ENCODE measurements around the gene BCL6.

BCL6 gene

DNA sequence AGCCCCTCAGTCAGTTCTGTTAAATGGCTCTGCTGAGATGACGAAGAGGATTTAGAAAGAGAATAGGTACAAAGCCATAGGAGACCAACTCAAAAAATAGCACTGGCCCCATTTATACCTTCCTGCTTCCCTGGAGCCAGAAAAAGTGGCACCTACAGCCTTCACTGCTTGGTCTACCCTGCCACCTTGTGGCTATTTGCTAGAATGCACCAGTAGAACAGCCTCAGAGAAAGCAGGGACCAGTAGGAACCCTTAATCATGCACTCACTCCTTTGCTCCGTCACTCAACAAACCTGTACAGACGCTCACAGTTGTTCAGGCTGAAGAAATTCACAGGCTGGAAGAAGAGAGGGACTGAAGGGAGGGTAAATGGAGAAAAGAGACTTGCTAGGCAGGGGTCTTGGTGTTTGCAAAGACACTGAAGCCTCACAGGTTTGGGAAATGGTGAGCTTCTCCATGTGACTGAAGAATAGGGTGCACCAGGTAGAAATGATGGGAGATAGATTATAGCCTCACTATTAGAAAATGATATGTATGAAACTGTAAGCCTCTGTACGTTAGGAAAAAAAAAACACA, 30.8 kb downstream of the BCL6 start:
- ATAC-seq, result peak; percentile 92
- TF ChIP-seq ZNF70 (CRISPR knock-in tag; IDR thresholded peaks at IDR 0.05) (no peak), ZFP30 (CRISPR knock-in tag; IDR thresholded peaks at IDR 0.05) (no peak), ZNF8 (CRISPR knock-in tag; IDR thresholded peaks at IDR 0.05) (no peak), ISL1 (CRISPR knock-in tag; IDR thresholded peaks at IDR 0.05) (no peak), RARB (CRISPR knock-in tag; IDR thresholded peaks at IDR 0.05) (no peak)
- TF ChIP-seq, protein P1, sequence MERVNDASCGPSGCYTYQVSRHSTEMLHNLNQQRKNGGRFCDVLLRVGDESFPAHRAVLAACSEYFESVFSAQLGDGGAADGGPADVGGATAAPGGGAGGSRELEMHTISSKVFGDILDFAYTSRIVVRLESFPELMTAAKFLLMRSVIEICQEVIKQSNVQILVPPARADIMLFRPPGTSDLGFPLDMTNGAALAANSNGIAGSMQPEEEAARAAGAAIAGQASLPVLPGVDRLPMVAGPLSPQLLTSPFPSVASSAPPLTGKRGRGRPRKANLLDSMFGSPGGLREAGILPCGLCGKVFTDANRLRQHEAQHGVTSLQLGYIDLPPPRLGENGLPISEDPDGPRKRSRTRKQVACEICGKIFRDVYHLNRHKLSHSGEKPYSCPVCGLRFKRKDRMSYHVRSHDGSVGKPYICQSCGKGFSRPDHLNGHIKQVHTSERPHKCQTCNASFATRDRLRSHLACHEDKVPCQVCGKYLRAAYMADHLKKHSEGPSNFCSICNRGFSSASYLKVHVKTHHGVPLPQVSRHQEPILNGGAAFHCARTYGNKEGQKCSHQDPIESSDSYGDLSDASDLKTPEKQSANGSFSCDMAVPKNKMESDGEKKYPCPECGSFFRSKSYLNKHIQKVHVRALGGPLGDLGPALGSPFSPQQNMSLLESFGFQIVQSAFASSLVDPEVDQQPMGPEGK (CRISPR knock-in tag; IDR thresholded peaks at IDR 0.05; ENCODE audit: borderline replicate concordance), result no peak

DNA sequence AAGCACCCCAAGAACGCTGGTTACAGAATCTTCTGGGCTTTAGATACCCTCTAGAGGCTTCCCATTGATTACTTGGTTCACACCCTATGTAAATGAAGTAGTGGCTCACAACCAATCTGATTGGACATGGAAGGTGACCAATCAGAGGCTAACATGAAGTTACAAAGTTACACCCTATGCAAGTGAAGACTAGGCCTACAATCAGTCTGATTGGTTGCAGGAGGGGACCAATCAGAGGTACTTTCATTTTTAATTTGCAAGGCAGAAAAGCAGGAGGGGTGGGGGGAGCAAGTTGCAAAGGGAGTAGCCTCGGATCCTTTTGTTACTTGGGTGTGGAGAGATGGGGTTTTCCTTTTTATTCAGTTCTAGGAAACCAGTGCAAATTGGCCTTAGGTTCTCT, 31.8 kb downstream of the BCL6 start:
- peak; percentile 68 for ATAC-seq
- no peak for TF ChIP-seq ZNF8 (CRISPR knock-in tag; IDR thresholded peaks at IDR 0.05)
- TF ChIP-seq PPARA (CRISPR knock-in tag; IDR thresholded peaks at IDR 0.05; ENCODE audit: borderline replicate concordance), result no peak
- no peak for TF ChIP-seq RARB (CRISPR knock-in tag; IDR thresholded peaks at IDR 0.05)
- TF ChIP-seq CSDC2 (CRISPR knock-in tag; IDR thresholded peaks at IDR 0.05), result no peak
- TF ChIP-seq ARNTL (CRISPR knock-in tag; IDR thresholded peaks at IDR 0.05; ENCODE audit: borderline replicate concordance, low read depth), result no peak

DNA sequence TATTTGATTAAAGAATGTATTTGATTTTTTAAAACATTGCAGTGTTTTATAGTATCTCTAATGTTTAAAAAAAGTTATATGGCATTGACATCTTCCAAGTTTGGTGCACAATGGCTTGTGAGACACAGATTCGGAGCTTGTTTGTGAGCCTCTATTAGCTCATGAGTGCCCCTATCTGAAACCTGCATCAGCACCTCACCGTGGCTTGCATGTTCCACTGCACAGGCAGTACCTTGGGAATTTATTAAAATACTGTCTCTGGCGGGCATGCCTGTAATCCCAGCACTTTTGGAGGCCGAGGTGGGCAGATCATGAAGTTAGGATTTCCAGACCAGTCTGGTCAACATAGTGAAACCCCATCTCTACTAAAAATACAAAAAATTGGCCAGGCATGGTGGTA, 36.1 kb downstream of the BCL6 start:
- TF ChIP-seq, protein P2, sequence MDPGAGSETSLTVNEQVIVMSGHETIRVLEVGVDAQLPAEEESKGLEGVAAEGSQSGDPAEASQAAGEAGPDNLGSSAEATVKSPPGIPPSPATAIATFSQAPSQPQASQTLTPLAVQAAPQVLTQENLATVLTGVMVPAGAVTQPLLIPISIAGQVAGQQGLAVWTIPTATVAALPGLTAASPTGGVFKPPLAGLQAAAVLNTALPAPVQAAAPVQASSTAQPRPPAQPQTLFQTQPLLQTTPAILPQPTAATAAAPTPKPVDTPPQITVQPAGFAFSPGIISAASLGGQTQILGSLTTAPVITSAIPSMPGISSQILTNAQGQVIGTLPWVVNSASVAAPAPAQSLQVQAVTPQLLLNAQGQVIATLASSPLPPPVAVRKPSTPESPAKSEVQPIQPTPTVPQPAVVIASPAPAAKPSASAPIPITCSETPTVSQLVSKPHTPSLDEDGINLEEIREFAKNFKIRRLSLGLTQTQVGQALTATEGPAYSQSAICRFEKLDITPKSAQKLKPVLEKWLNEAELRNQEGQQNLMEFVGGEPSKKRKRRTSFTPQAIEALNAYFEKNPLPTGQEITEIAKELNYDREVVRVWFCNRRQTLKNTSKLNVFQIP (CRISPR knock-in tag; IDR thresholded peaks at IDR 0.05; ENCODE audit: borderline replicate concordance, low read depth), result no peak
- TF ChIP-seq BACH2 (CRISPR knock-in tag; IDR thresholded peaks at IDR 0.05; ENCODE audit: borderline replicate concordance) (no peak), OSR1 (CRISPR knock-in tag; IDR thresholded peaks at IDR 0.05) (no peak), ARNTL (CRISPR knock-in tag; IDR thresholded peaks at IDR 0.05; ENCODE audit: borderline replicate concordance, low read depth) (no peak)
- ATAC-seq, result peak; percentile 81

DNA sequence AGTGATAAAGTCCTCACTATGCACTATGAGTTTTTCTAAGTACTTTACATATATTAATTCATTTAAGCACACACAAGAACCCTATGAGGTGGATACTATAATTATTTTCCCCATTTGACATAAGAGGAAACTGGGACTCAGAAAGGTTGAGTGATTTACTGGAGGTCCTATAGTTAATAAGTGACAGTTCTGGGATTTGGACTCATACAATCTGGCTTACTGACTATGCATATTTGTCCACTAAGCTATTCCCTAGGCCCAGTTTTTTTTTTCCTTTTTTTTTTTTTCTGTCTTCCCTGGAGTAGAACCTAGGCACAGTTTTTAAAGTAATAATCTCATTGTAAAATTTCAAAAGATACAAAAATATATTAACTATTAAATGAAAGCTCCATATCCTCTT, 36.6 kb downstream of the BCL6 start:
- TF ChIP-seq ZNF8 (CRISPR knock-in tag; IDR thresholded peaks at IDR 0.05) (no peak), ZNF70 (CRISPR knock-in tag; IDR thresholded peaks at IDR 0.05) (no peak)
- ATAC-seq, result no peak

DNA sequence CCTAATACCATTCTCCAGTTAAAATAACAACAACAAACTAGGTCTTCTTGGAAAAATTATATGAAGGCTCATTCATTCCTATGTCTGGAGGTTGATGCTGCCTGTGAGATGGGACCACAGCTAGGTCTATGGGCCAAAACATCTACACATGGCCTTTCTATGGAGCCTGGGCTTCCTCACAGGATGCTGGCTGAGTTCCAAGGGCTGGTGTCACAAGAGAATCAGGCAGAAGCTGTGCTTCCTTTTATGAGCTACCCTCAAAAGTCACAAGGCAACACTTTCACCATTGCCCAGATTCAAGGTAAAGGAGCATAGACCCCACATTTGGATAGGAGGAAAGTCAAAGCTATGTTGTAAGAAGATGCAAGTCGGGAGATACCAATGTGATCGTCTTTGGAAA, 38.3 kb downstream of the BCL6 start:
- no peak for ATAC-seq
- no peak for TF ChIP-seq ZNF8 (CRISPR knock-in tag; IDR thresholded peaks at IDR 0.05)
- TF ChIP-seq ZC3H10 (CRISPR knock-in tag; IDR thresholded peaks at IDR 0.05), result no peak

DNA sequence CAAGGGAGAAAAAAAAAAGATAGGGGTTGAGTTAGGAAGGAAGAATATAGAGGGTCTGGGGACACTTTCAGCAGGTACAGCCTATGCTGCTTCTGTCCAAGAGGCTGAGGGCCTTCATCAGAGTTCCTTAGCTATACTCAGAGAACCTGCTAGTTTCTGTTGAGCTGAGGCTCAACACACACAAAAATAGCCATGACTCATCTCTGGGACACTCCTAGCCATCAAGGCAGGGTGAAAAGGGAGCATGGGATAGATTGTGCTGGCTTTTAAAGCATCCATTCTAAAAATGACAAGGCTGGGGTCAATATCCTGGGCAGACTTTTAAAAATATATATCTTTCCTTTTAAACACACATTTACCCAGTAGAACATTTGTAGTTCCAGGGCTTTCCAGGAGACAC, 40.1 kb downstream of the BCL6 start:
- TF ChIP-seq GLIS3 (CRISPR knock-in tag; IDR thresholded peaks at IDR 0.05), result no peak
- no peak for TF ChIP-seq TOX (CRISPR knock-in tag; IDR thresholded peaks at IDR 0.05; ENCODE audit: borderline replicate concordance)
- TF ChIP-seq ZFP3 (CRISPR knock-in tag; IDR thresholded peaks at IDR 0.05), result no peak
- no peak for TF ChIP-seq SNAI2 (CRISPR knock-in tag; IDR thresholded peaks at IDR 0.05)
- TF ChIP-seq ESRRG (CRISPR knock-in tag; IDR thresholded peaks at IDR 0.05), result no peak
- TF ChIP-seq, protein P2 (CRISPR knock-in tag; IDR thresholded peaks at IDR 0.05; ENCODE audit: borderline replicate concordance, low read depth), result no peak
- no peak for TF ChIP-seq OSR1 (CRISPR knock-in tag; IDR thresholded peaks at IDR 0.05)
- TF ChIP-seq ISL1 (CRISPR knock-in tag; IDR thresholded peaks at IDR 0.05), result no peak
- TF ChIP-seq ZNF8 (CRISPR knock-in tag; IDR thresholded peaks at IDR 0.05), result no peak
- no peak for TF ChIP-seq CSDC2 (CRISPR knock-in tag; IDR thresholded peaks at IDR 0.05)
- no peak for TF ChIP-seq ARNTL (CRISPR knock-in tag; IDR thresholded peaks at IDR 0.05; ENCODE audit: borderline replicate concordance, low read depth)
- TF ChIP-seq, protein P3, sequence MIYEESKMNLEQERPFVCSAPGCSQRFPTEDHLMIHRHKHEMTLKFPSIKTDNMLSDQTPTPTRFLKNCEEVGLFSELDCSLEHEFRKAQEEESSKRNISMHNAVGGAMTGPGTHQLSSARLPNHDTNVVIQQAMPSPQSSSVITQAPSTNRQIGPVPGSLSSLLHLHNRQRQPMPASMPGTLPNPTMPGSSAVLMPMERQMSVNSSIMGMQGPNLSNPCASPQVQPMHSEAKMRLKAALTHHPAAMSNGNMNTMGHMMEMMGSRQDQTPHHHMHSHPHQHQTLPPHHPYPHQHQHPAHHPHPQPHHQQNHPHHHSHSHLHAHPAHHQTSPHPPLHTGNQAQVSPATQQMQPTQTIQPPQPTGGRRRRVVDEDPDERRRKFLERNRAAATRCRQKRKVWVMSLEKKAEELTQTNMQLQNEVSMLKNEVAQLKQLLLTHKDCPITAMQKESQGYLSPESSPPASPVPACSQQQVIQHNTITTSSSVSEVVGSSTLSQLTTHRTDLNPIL (CRISPR knock-in tag; IDR thresholded peaks at IDR 0.05; ENCODE audit: low read depth), result no peak
- TF ChIP-seq BACH2 (CRISPR knock-in tag; IDR thresholded peaks at IDR 0.05; ENCODE audit: borderline replicate concordance), result no peak
- TF ChIP-seq TCF4 (CRISPR knock-in tag; IDR thresholded peaks at IDR 0.05; ENCODE audit: borderline replicate concordance), result no peak
- no peak for TF ChIP-seq RARB (CRISPR knock-in tag; IDR thresholded peaks at IDR 0.05)
- TF ChIP-seq ZNF70 (CRISPR knock-in tag; IDR thresholded peaks at IDR 0.05), result no peak
- TF ChIP-seq, protein P1 (CRISPR knock-in tag; IDR thresholded peaks at IDR 0.05; ENCODE audit: borderline replicate concordance), result no peak
- TF ChIP-seq PPARA (CRISPR knock-in tag; IDR thresholded peaks at IDR 0.05; ENCODE audit: borderline replicate concordance), result no peak
- no peak; the same call in 2 of the 3 replicates for ATAC-seq
